Raji (cell line): ENCODE results near the gene ZNF385D.

Source experiments
- POLR2A ChIP-seq: IDR thresholded peaks from 2 replicates; pipeline ENCODE4 v1.6.1; 2011; ENCODE audit warnings: low read depth, low read length, control low read depth; ENCODE audit not compliant: insufficient read depth

The ZNF385D gene

GRCh38 chr3:21620511-21621155 lies 130.4 kb downstream of the ZNF385D start:
- TF ChIP-seq POLR2A = no peak

DNA sequence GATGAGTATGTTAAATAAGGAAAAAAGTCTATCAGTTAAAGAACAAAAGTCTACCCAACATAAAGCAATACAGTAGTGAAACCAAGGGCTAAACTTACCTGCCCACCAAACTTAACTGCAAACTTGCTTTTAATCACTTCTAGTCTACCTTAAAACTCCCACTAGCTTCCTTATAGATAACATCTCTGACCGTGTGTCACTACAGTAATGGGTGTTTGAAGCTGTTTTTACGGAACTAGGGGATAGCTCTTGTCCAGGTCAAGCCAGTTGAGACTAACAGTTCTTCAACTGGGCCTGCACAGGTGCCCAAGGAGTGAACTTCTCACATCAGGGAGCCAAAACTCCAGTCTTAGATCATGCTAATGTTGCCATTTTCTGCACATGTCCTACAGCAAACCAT lies 132.3 kb downstream of the ZNF385D start:
- TF ChIP-seq POLR2A = no peak

DNA sequence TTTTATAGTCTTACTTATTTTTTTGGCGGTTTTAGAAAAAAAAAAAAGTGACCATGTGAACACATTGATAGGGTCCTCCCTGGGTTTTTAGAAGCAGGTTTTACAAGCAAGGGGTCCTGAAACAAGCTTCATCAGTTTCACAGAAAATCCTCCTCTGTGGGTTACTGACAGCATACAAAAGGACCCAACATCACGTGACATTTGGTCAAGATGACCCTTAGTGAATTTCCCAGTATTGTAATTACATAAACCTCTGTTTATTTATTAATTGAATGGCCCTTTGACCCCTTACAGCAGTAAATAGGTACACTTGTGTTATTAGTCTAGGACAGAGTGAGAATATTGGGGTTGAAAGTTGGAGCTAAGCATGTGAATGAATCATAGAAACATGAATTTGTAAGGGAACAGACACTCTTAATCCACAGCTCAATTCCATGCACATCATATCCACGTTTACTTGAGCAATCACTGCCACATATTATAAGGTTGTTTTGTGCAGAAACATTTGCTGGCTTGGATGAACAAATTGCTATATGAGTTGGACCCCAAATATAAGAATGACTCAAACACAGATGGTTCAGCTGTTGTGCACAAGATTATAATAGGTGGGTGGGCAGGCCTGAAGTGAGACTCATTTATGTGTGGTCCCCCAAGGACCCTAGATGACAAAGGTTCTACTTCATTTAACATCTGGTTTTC lies 137.5 kb downstream of the ZNF385D start:
- TF ChIP-seq POLR2A = no peak

DNA sequence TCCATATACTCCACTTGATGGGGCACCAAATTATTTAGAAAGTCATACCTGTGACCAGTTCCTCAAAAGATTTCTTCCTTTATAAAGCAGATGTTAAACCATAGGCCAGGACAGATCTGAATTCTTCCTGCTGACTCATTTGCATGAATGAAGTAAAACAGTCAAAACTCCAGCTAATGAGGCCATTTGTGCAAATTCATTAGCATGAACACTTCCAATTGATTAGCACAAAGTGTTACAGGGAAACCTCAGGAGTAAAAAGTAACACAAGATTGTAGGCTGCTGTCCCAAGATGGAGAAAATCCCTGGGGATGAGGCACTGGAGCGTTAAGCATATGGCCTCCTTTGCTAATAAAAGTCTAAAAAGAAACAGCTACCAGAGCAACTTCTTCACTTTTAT lies 149.8 kb downstream of the ZNF385D start:
- TF ChIP-seq POLR2A = no peak

DNA sequence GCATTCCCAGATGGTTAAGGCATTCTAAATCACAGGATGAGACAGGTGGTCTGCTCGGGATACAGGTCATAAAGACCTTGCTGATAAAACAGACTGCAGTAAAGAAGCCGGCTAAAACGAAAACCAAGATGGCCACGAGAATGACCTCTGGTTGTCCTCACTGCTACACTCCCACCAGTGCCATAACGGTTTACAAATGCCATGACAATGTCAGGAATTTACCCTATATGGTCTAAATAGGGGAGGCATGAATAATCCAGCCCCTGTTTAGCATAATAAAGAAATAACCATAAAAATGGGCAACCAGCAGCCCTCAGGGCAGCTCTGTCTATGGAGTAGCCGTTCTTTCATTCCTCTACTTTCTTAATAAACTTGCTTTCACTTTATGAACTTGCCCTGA lies 151.1 kb downstream of the ZNF385D start:
- no peak for TF ChIP-seq POLR2A

GRCh38 chr3:21592828-21593227 lies 158.2 kb downstream of the ZNF385D start:
- TF ChIP-seq POLR2A = no peak

DNA sequence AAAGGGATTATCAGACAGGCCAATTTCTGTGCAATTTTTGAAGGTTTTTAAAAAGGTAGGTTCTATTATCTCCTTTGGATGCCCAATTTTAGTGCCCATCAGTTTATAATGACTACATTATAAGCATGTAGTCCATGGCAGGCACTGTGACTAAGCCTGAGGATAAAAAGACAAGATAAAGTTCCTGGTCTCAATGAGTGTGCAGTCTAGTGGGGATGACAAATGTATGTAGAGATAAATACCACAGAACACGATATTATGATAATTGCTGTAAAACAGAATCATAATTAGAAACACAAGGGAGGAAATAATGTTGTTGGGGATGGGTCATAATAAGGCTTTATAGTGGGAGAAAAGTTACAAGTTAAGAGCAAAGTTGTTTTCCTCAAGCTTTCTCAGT lies 163.1 kb downstream of the ZNF385D start:
- no peak for TF ChIP-seq POLR2A

DNA sequence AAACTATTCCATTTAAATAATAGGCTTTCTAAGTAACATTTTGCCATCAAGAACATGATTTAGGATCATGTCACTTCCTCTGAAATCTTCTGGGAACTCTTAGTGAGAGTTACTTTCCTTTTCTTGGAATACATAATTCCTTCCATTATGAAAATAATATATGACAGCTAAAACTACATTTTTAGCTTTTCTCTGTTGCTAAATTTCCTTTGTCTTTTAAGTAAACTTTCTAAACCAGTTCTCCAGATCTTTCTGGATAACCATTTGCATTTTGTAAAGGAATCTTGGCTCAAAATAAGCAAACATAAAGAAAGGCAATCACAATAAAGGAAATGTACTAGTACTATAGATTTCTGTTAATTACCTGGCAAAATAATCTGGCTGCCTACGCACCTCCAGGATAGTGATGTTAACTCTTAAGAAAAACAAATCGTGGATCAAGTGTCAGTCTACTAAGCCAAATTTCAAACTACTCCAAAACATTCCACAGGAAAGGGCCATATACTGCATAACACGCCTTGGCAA lies 165.7 kb downstream of the ZNF385D start:
- TF ChIP-seq POLR2A = no peak

DNA sequence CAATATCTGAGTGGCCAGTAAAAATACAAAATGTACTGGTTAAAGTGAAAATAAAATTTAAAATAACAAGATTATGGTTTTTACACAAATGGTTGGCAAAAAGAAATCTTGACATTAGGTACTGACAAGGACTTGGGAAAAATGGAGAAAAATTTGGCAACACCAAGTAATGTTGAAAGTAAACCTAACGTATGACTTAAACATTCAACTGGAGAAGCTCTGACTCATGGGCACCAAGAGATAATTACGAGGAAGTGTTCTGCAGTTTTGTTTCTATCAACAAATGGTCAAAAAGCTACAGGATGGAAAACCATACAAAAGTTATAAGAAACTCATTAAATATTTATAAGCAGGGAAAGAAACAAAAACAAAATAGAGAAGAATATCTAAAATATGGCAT lies 177.7 kb downstream of the ZNF385D start:
- TF ChIP-seq POLR2A = no peak

DNA sequence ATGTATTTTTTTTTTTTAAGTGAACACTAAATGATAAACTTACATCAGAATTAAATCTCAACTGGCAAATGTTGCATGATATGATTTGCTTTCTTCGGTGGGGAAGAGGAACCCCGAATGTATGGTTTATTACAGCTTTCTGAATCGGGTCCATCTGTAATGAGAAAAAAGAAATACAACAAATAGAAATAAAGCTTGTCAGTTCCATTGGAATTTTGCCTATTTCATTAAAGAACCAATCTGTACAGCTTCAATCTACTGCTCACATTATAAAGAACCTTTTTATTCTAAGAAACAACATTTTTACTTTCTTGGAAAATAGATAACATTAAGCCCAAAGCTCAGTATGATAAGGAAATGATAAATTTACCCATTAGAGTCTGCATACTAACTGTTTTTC lies 186.5 kb downstream of the ZNF385D start:
- TF ChIP-seq POLR2A = no peak

DNA sequence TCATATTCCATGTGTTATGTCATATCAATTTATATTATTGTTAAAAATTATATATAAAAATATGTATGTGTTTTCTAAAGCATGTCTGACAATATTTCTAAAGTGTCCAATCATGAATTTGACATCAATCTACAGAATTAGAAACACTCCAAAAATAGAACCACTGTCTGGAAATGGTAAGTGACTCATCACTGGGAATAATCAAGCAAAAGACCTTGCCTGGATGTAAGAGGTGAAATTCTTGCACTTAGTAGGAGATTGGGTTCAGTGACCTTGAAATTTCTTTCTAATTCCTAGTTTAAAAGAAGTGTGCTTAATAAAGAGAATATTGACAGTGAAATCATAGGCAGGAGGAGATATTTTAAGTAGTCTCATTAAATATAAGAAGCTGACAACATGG lies 188.8 kb downstream of the ZNF385D start:
- TF ChIP-seq POLR2A = no peak

GRCh38 chr3:21561472-21561871 lies 189.5 kb downstream of the ZNF385D start:
- no peak for TF ChIP-seq POLR2A

DNA sequence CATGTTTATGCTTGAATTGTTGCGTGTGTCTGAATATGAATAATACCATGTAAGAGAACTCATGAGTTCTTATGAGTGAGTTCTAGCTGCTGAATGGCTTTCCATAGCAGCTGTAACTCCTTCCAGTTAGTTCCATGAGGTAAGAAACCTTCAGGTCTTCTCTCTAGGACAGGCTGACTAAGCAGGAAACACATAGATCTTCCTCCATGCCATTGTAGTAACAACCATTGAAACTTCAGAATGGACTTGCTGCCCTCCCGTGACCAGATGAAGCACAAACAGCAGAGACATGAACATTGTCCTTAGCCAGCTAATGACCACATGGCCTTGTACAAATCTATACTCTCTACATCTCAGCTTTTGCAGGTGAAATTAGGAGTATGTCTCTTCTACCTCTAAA lies 200.0 kb downstream of the ZNF385D start:
- TF ChIP-seq POLR2A = no peak

GRCh38 chr3:21544076-21544462 lies 206.9 kb downstream of the ZNF385D start:
- no peak for TF ChIP-seq POLR2A

DNA sequence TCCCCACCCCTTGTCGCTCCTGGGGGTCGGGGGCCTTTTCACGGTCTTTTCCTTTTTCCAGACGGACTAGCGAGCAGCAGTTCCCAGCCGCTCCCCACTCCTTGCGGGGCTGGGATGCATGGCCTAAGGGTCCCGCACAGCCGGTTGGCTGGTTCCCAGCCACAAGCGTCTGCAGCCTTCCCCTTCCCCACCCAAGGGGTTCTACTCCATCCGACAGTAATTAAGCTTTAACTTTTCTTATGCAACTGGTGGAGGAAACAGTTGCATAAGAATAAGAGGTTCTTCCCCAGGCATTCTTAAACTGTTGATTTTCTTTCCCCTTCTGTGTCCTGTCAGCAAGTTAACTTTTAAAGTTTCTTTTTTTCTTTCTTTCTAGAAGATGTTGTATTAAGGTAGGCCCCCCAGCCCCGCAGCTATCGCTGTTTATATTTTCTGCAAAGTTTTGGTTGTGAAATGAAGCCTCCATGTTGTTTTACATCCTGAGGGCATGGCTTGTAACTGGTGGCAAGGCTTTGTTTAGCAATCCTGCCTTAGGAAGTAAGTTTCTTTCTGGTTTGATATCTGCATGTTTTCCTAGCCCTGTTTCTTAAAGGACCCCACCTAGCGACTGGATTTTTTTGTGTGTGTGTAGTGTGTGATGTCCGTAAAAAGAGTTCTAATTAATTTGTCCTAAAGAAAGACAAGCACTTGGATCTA lies 207.5 kb downstream of the ZNF385D start:
- TF ChIP-seq POLR2A = no peak

GRCh38 chr3:21542656-21543379 lies 208.2 kb downstream of the ZNF385D start:
- TF ChIP-seq POLR2A = no peak

DNA sequence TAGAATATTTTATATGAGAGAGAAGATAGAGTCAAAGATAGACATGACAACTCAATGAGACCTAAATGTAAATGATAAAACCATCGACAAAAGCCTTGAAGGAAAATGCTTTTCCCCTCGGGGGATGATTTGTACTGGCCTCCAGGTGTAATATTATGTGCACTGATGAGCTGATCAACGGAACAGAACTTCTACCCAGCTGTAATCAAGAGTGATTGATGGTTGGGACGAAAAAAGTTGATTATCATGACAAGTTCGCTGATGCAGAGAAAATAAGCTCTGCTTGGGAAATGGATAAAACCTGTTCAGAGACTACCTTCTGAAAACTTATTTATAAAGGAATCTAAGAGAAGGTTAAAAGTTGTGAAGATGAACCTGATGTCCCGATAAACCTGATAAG lies 210.7 kb downstream of the ZNF385D start:
- TF ChIP-seq POLR2A = no peak
